ENCODE measurements around the gene BTG3. TPM values are rescaled to one million over a fixed set of nuclear protein-coding genes. Genes with fewer than 3 reads are reported as not detected.
A peak's percentile ranks its signal among the peaks of the same experiment; 100 is the strongest.

The BTG3 gene
- total RNA-seq, 1 experiment from 2014 or later, result 50.6 TPM

- peak; percentile 16 for DNase-seq (ENCODE audit: low read depth)
- in situ Hi-C loops (cut with HindIII; ENCODE audit: low pct_unique_long_range_greater_than_20kb, low sequenced_read_pairs), result no loop called here
Observed at GRCh38 chr21:17550671-17551308, 61.9 kb downstream of the BTG3 start.

DNA sequence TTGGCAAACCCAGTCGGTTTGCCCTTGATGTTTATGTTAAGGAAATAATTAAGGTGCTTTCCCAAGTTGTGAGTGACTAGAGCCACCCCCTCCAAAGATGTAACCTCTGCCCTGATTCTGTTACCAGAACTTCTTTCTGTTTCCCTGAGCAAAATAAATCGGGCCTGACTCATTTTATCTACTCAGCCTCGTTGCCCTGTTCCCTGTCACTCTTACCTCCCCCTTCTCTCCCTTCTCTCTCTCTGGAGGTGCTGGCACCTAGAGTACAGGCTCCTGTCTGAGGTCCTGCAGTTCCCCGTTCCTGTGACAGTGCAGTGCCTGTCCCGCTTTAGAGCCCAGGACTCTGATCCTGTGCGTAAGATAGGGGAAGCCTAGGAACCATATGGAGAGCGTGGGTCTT, 64.4 kb downstream of the BTG3 start:
- DNase-seq (ENCODE audit: low read depth), result peak; percentile 18
- in situ Hi-C loops (cut with HindIII; ENCODE audit: low pct_unique_long_range_greater_than_20kb, low sequenced_read_pairs), result no loop called here

DNA sequence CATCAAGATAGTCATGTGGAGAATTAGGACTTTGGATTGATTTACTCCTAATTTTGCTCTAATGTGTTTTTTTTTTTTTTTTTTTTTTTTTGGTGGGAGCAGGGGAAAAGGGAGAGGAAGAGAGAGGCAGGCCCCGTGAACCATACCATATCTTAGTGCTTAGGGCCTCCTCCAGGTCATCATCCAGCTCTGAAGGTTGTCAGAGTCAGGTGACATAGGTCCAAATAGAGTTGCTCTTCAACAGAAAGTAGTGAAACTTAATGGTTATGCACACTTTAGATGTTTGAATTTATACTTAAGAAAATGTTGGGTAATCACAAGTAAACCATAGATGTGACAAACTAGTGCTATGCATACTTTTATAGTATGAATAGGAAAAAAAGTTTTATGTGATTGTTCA, 67.7 kb downstream of the BTG3 start:
- no peak for DNase-seq (ENCODE audit: low read depth)
- in situ Hi-C loops (cut with HindIII; ENCODE audit: low pct_unique_long_range_greater_than_20kb, low sequenced_read_pairs), result no loop called here

Other genes starting within 250 kb of the BTG3 start
- gene CXADR, start 99.9 kb downstream of the BTG3 start, total RNA-seq (2014; rRNA removed; shearing (Covaris generic); ENCODE audit: low replicate concordance), result 5.3 and 11.5 TPM in 2 replicates
- gene C21orf91, start 206.5 kb upstream of the BTG3 start, total RNA-seq (2014; rRNA removed; shearing (Covaris generic); ENCODE audit: low replicate concordance), result 0.03 and 0.34 TPM in 2 replicates

All from Caki2 (cell line).